GM18502 (cell line): Measurements from ENCODE around the gene ZNF280A.
"Not testable (repeated sequence)": the region's sequence is repeated elsewhere in the genome, so short reads cannot be mapped to it uniquely, and the experiment has no call there.

Source experiments
- ATAC-seq: cut with Tn5 transposase; IDR thresholded peaks from one replicate; pipeline ENCODE4 v1.9.1; 2021; ENCODE audit warnings: mild to moderate bottlenecking; ENCODE audit not compliant: unreplicated experiment, poor library complexity

Gene ZNF280A

GRCh38 chr22:22546490-22546889 lies 26.4 kb upstream of the ZNF280A start:
- ATAC-seq = no peak

GRCh38 chr22:22545084-22545483 lies 25.0 kb upstream of the ZNF280A start:
- no peak for ATAC-seq

- ATAC-seq = no peak
These were observed 18.3 kb upstream of the ZNF280A start for GRCh38 chr22:22538226-22538989.

GRCh38 chr22:22536916-22537315 lies 16.8 kb upstream of the ZNF280A start:
- no peak for ATAC-seq

- ATAC-seq = no peak
These were observed 16.4 kb upstream of the ZNF280A start for GRCh38 chr22:22536515-22536914.

GRCh38 chr22:22535662-22536061 lies 15.6 kb upstream of the ZNF280A start:
- no peak for ATAC-seq

GRCh38 chr22:22534604-22535415 lies 14.7 kb upstream of the ZNF280A start:
- no peak for ATAC-seq

- ATAC-seq = no peak
These were observed 13.8 kb upstream of the ZNF280A start for GRCh38 chr22:22533863-22534262.

- ATAC-seq = no peak
These were observed 13.3 kb upstream of the ZNF280A start for GRCh38 chr22:22533417-22533816.

GRCh38 chr22:22532547-22533071 lies 12.5 kb upstream of the ZNF280A start:
- ATAC-seq = not testable (repeated sequence)

GRCh38 chr22:22531770-22532546 lies 11.9 kb upstream of the ZNF280A start:
- no peak for ATAC-seq

GRCh38 chr22:22528780-22529179 lies 8.7 kb upstream of the ZNF280A start:
- no peak for ATAC-seq

- no peak for ATAC-seq
These were observed 7.2 kb upstream of the ZNF280A start for GRCh38 chr22:22527312-22527711.

- no peak for ATAC-seq
These were observed 6.2 kb upstream of the ZNF280A start for GRCh38 chr22:22526125-22526912.

GRCh38 chr22:22523494-22523893 lies 3.4 kb upstream of the ZNF280A start:
- no peak for ATAC-seq

- ATAC-seq = no peak
These were observed 1.6 kb upstream of the ZNF280A start for GRCh38 chr22:22521631-22522030.

- no peak for ATAC-seq
These were observed 865 bp upstream of the ZNF280A start for GRCh38 chr22:22520667-22521602.

- ATAC-seq = no peak
These were observed 479 bp downstream of the ZNF280A start for GRCh38 chr22:22519591-22519990.

- ATAC-seq = no peak
These were observed 3.1 kb downstream of the ZNF280A start for GRCh38 chr22:22516992-22517391.
